T-helper 17 cell (primary cell): ENCODE measurements around the gene GPR158. TPM values are rescaled to one million over a fixed set of nuclear protein-coding genes. Genes with fewer than 3 reads are reported as not detected.

Experiments used
- ATAC-seq: fragments of 150-1000 bp; cut with Tn5 transposase; 2 replicates; pipeline ENCODE4 v1.10.0; 2021; ENCODE audit warnings: mild to moderate bottlenecking, moderate library complexity
- DNase-seq, 3 donors: peaks; one replicate each; pipeline versions ENCODE4 v3.0.0 to v3.0.0-alpha.2; 2020 to 2021
- H3K9me3 ChIP-seq: one replicate; pipeline ENCODE4 v1.7.0; 2013; ENCODE audit warnings: low read length, mild to moderate bottlenecking; ENCODE audit not compliant: control insufficient read depth, poor library complexity, severe bottlenecking
- H3K27ac Mint-ChIP-seq: one replicate; pipeline ENCODE4 v1.8.0; 2022; ENCODE audit warnings: mild to moderate bottlenecking, moderate library complexity, mixed read lengths
- H3K27me3 Mint-ChIP-seq: one replicate; pipeline ENCODE4 v1.8.0; 2022; ENCODE audit warnings: mixed read lengths
- H3K36me3 Mint-ChIP-seq: one replicate; pipeline ENCODE4 v1.8.0; 2022; ENCODE audit warnings: low read depth, mixed read lengths
- H3K4me1 Mint-ChIP-seq: one replicate; pipeline ENCODE4 v1.8.0; 2022; ENCODE audit warnings: mild to moderate bottlenecking, mixed read lengths
- H3K4me3 Mint-ChIP-seq: one replicate; pipeline ENCODE4 v1.8.0; 2022; ENCODE audit warnings: mild to moderate bottlenecking, moderate library complexity, mixed read lengths
- total RNA-seq, 4 donors: library from RNA in 2 of 4; stranded (reverse) in 2 of 4; gene quantifications; one replicate each; pipeline ENCODE4 v1.2.3 and lab custom pipeline; 2022 to 2026

GPR158 gene
- total RNA-seq, 2 donors from 2014 or later = not detected

GRCh38 chr10:25405871-25406270 lies 231.1 kb downstream of the GPR158 start:
- no peaks in the 10 kb centered on the region for H3K36me3 Mint-ChIP-seq
- no peak overlapping the region for H3K27ac Mint-ChIP-seq
- no peaks in the 10 kb centered on the region for H3K27me3 Mint-ChIP-seq
- no peak overlapping the region for H3K4me3 Mint-ChIP-seq
- ATAC-seq (no peak), DNase-seq (no peak)
- no peaks in the 10 kb centered on the region for H3K9me3 ChIP-seq
- H3K4me1 Mint-ChIP-seq = no peaks in the 10 kb centered on the region

- ATAC-seq (no peak), DNase-seq (no peak)
- H3K27ac Mint-ChIP-seq = no peak overlapping the region
- H3K4me3 Mint-ChIP-seq = no peak overlapping the region
- no peaks in the 10 kb centered on the region for H3K36me3 Mint-ChIP-seq
- no peaks in the 10 kb centered on the region for H3K4me1 Mint-ChIP-seq
- no peaks in the 10 kb centered on the region for H3K27me3 Mint-ChIP-seq
- no peaks in the 10 kb centered on the region for H3K9me3 ChIP-seq
Observed at GRCh38 chr10:25417611-25418010, 242.8 kb downstream of the GPR158 start.

GRCh38 chr10:25425776-25426175 lies 251.0 kb downstream of the GPR158 start:
- no peak overlapping the region for H3K27ac Mint-ChIP-seq

DNA sequence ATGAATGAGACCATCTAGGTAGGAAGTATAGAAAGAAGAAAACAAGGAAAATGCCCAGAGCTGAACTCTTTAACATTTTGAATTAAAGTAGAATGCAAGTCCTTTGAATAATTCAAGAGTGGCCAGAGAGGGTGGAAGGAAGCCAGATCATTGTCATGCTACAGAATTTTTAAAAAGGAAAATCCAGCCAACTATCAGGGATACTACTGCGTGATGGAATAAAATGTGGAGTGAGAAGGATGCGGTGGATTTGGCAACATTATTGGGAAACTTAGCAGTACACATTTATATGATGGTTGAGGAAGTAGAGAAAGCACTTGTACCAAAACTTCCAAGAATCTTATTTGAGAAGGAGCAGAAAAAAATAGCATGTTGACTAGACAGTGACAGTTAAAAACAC lies 261.6 kb downstream of the GPR158 start:
- Mint-ChIP-seq H3K27ac (no peak overlapping the region), H3K4me1 (no peaks in the 10 kb centered on the region), H3K4me3 (no peak overlapping the region), H3K36me3 (no peaks in the 10 kb centered on the region), H3K27me3 (no peaks in the 10 kb centered on the region)
- DNase-seq (no peak), ATAC-seq (no peak)
- H3K9me3 ChIP-seq = no peaks in the 10 kb centered on the region

More at GRCh38 chr10:25425776-25426175, 251.0 kb downstream of the GPR158 start:
- Mint-ChIP-seq H3K27me3 (no peaks in the 10 kb centered on the region), H3K4me3 (no peak overlapping the region), H3K4me1 (no peaks in the 10 kb centered on the region), H3K36me3 (no peaks in the 10 kb centered on the region)
- DNase-seq (no peak), ATAC-seq (no peak)
- no peaks in the 10 kb centered on the region for H3K9me3 ChIP-seq

- DNase-seq = no peak
- H3K4me3 Mint-ChIP-seq = no peak overlapping the region
- H3K27ac Mint-ChIP-seq = no peak overlapping the region
- H3K36me3 Mint-ChIP-seq = no peaks in the 10 kb centered on the region
- no peaks in the 10 kb centered on the region for H3K27me3 Mint-ChIP-seq
- H3K4me1 Mint-ChIP-seq = no peaks in the 10 kb centered on the region
- no peaks in the 10 kb centered on the region for H3K9me3 ChIP-seq
- no peak for ATAC-seq
Observed at GRCh38 chr10:25441270-25441669, 266.5 kb downstream of the GPR158 start.

GRCh38 chr10:25444266-25444665 lies 269.5 kb downstream of the GPR158 start:
- H3K36me3 Mint-ChIP-seq = no peaks in the 10 kb centered on the region
- DNase-seq = no peak
- H3K4me3 Mint-ChIP-seq = no peak overlapping the region
- no peak overlapping the region for H3K27ac Mint-ChIP-seq
- H3K27me3 Mint-ChIP-seq = no peaks in the 10 kb centered on the region
- ATAC-seq = no peak
- no peaks in the 10 kb centered on the region for H3K9me3 ChIP-seq
- H3K4me1 Mint-ChIP-seq = no peaks in the 10 kb centered on the region

GRCh38 chr10:25451401-25451800 lies 276.6 kb downstream of the GPR158 start:
- no peak overlapping the region for H3K4me3 Mint-ChIP-seq
- H3K9me3 ChIP-seq = no peaks in the 10 kb centered on the region
- no peaks in the 10 kb centered on the region for H3K4me1 Mint-ChIP-seq
- no peaks in the 10 kb centered on the region for H3K27me3 Mint-ChIP-seq
- no peaks in the 10 kb centered on the region for H3K36me3 Mint-ChIP-seq
- DNase-seq (no peak), ATAC-seq (no peak)
- H3K27ac Mint-ChIP-seq = no peak overlapping the region

- H3K9me3 ChIP-seq = no peaks in the 10 kb centered on the region
- DNase-seq (no peak), ATAC-seq (no peak)
- H3K27ac Mint-ChIP-seq = no peak overlapping the region
- no peaks in the 10 kb centered on the region for H3K4me1 Mint-ChIP-seq
- no peak overlapping the region for H3K4me3 Mint-ChIP-seq
- no peaks in the 10 kb centered on the region for H3K36me3 Mint-ChIP-seq
- no peaks in the 10 kb centered on the region for H3K27me3 Mint-ChIP-seq
Observed at GRCh38 chr10:25453619-25454018, 278.8 kb downstream of the GPR158 start.

DNA sequence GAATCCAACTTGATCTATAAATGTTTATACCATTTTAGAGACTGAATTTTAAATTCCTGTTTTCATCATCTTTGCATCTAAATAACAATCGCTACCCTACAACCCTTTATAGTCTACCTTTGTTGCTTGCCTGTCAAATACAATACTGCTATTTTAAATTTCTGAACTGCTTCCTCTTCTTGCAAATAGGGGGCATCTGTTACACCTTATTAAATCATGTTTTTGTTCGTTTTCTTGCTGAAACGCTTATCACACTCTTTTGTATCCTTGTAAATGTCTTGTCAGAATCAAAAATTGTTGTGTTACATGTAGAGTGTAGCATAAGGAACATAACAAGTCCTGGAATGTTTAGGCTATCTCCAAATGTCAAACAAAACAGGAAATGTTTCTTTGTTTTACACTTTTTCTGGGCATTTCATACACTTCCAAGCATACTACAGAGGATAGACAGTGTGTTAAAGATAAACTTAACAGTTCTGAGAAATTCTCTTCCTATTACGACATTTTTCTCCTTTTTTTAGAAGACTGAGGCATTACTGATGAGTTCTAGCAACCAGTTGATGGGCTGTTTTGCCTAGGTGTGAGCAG lies 281.3 kb downstream of the GPR158 start:
- Mint-ChIP-seq H3K27ac (no peak overlapping the region), H3K4me3 (no peak overlapping the region), H3K4me1 (no peaks in the 10 kb centered on the region), H3K36me3 (no peaks in the 10 kb centered on the region), H3K27me3 (no peaks in the 10 kb centered on the region)
- ATAC-seq (no peak), DNase-seq (no peak)
- no peaks in the 10 kb centered on the region for H3K9me3 ChIP-seq

DNA sequence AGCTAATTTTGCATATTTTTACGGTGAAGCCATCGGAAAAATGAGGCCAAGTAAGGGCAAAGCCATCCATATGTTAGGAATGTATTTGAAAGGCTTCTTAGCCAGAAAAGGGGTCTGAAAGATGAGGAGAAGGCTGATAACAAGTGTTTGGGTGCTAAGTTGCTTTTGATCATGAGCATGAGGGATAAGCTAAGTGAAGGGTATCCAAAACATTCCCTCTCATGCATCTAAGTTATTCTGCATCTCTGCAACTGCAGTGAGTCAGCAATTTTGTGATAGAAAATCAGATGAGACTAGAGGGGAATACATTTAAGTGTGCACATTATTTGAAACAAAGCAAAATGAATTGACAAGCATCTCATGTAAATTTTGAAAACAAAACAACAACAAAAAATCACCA lies 282.8 kb downstream of the GPR158 start:
- H3K9me3 ChIP-seq = no peaks in the 10 kb centered on the region
- H3K36me3 Mint-ChIP-seq = no peaks in the 10 kb centered on the region
- ATAC-seq (no peak), DNase-seq (no peak)
- no peak overlapping the region for H3K27ac Mint-ChIP-seq
- no peaks in the 10 kb centered on the region for H3K4me1 Mint-ChIP-seq
- H3K27me3 Mint-ChIP-seq = no peaks in the 10 kb centered on the region
- no peak overlapping the region for H3K4me3 Mint-ChIP-seq

DNA sequence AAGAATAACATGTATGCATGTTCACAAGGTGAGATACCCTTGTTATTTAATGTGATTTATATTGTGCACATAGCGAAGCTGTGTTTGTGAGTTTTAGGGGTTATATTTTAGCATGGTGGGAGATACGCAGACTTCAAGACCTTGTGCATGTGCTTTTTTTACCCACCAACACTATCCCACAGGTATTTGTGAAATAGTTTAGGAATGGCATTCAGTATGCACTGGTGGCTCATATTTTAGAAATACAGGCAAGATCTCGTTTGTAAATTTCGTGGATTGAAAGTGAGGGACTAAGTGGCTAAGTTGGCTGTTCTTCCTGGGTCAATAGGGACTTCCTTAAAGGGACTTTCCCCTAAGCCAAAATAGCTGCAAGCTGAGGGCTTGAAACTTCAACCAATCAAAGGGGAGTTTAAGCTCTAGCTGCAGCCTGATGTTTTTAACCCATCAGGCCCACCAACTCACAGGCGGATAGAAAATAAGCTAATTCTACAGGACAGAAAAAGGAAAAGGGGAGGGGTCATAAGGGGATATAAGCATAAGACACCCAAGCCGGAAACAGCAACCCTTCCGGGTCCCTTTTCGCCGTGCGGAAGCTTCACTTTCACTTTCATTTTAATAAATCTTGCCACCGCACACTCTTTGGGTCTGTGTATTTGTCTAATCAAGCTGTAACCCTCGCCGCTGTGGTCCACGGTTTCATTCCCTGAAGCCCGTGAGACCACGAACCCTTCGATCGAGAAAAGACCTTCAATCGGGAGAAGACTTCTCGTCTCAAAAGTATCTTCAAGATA lies 291.0 kb downstream of the GPR158 start:
- H3K27me3 Mint-ChIP-seq = no peaks in the 10 kb centered on the region
- no peak overlapping the region for H3K4me3 Mint-ChIP-seq
- no peaks in the 10 kb centered on the region for H3K4me1 Mint-ChIP-seq
- DNase-seq = no peak
- H3K9me3 ChIP-seq = no peaks in the 10 kb centered on the region
- no peak overlapping the region for H3K27ac Mint-ChIP-seq
- no peaks in the 10 kb centered on the region for H3K36me3 Mint-ChIP-seq
- no peak for ATAC-seq

- Mint-ChIP-seq H3K27me3 (no peaks in the 10 kb centered on the region), H3K27ac (no peak overlapping the region), H3K4me1 (no peaks in the 10 kb centered on the region), H3K4me3 (no peak overlapping the region), H3K36me3 (no peaks in the 10 kb centered on the region)
- DNase-seq (no peak), ATAC-seq (no peak)
- no peaks in the 10 kb centered on the region for H3K9me3 ChIP-seq
Observed at GRCh38 chr10:25467881-25468280, 293.1 kb downstream of the GPR158 start.

DNA sequence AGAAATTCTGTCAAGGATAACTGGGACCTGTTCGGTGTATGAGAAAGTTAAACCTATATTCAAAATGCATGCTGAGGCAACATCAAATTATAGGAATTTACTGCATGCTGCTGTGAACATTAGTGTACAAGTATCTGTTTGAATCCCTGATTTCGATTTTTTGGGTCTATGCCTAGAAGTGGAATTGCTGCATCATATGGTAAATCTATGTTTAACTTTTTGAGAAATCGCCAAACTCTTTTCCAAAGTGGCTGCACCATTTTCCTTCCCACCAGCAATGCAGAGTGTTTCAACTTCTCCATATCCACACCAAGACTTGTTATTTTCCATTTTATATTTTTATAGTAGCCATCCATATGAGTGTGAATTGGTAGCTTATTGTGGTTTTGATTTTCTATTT lies 306.7 kb downstream of the GPR158 start:
- DNase-seq = no peak
- H3K27ac Mint-ChIP-seq = no peak overlapping the region
- H3K4me1 Mint-ChIP-seq = no peaks in the 10 kb centered on the region
- H3K27me3 Mint-ChIP-seq = no peaks in the 10 kb centered on the region
- H3K4me3 Mint-ChIP-seq = no peak overlapping the region
- H3K36me3 Mint-ChIP-seq = no peaks in the 10 kb centered on the region
- H3K9me3 ChIP-seq = no peaks in the 10 kb centered on the region
- ATAC-seq = no peak

DNA sequence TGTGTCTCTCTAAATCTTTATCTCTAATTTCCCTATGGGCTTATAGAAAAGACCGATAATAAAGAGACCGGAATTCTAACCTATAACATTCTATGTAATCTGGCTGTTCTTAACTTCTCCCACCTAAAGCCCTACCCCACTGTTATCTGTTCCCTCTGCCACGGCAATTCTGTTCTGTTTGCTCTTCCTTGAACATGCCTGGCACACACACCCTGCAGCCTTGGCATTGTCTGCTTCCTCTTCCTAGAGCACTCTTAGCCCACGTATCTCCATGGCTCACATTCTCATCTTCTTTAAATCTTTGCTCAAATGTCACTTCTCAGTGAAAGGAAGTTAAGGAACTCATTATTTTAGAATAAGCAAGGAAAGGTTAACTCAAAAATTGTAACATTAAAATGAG lies 309.2 kb downstream of the GPR158 start:
- no peaks in the 10 kb centered on the region for H3K4me1 Mint-ChIP-seq
- no peak for ATAC-seq
- DNase-seq = no peak
- no peaks in the 10 kb centered on the region for H3K27me3 Mint-ChIP-seq
- no peak overlapping the region for H3K27ac Mint-ChIP-seq
- H3K9me3 ChIP-seq = no peaks in the 10 kb centered on the region
- no peak overlapping the region for H3K4me3 Mint-ChIP-seq
- no peaks in the 10 kb centered on the region for H3K36me3 Mint-ChIP-seq
